ENCODE measurements around the gene TMEM117.

DNA sequence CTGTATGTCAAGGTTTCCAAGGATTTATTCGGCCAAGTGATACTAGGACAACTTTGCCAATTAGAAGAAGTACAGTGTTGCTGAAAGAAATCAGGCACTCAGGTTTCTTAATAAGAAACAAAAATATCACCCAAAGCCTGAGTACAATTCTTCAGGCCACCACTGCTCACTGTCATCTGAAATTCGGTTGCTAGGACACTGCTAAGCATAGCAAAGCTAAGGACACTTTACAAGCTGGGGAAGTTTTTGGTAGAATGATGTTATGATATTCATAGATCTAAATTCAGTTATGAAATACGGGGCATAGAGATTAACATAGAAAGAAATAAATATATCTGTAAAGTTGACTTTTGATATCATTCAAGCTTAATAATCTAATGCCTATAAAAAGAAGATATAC, 535.1 kb downstream of the TMEM117 start:
- TF ChIP-seq, protein P1, sequence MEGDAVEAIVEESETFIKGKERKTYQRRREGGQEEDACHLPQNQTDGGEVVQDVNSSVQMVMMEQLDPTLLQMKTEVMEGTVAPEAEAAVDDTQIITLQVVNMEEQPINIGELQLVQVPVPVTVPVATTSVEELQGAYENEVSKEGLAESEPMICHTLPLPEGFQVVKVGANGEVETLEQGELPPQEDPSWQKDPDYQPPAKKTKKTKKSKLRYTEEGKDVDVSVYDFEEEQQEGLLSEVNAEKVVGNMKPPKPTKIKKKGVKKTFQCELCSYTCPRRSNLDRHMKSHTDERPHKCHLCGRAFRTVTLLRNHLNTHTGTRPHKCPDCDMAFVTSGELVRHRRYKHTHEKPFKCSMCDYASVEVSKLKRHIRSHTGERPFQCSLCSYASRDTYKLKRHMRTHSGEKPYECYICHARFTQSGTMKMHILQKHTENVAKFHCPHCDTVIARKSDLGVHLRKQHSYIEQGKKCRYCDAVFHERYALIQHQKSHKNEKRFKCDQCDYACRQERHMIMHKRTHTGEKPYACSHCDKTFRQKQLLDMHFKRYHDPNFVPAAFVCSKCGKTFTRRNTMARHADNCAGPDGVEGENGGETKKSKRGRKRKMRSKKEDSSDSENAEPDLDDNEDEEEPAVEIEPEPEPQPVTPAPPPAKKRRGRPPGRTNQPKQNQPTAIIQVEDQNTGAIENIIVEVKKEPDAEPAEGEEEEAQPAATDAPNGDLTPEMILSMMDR (conservative IDR thresholded peaks at IDR 0.05; ENCODE audit: low read depth, low read length) = no peak
- no peak for TF ChIP-seq EZH2 (IDR thresholded peaks at IDR 0.05; ENCODE audit: borderline replicate concordance, low read depth, low read length, poor library complexity, severe bottlenecking)

All from A673 (cell line).